ENCODE data around the gene MTG2.

The MTG2 gene

DNA sequence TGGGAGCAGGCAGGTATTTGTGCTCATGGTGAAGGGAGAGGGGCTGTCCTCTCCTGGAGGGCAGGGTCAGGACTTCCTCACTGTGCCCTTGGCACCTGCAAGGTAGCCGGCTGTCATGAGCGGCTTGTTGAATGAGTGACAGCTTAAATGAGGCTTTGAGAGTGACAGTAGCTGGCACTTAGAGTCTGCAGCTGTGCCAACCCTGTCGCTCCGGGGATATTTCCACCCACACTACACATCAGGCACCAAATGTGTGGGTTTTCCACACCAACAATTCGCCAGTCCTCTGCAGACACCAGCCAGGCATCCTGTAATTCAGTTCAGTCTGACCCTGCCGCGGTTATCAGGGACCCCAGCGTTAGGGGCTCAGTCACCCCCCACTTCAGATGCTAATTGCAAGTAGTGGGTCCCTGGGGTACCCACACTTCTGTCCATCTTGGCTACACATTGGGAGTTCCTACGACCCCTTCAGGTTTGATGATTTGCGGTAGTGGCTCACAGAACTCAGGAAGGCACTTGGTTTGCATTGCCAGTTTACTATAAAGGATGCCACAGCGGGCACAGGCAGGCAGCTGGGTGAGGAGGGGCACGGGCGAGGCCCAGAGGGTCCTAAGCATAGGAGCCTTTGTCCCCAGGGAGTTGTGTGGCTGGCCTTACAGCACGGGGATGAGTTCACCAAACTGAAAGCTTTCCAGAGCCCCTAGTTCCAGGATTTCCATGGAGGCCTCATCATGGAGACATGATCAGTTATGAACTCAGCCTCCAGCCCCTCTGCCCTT, 9.1 kb downstream of the MTG2 start:
- TF ChIP-seq, protein P1, sequence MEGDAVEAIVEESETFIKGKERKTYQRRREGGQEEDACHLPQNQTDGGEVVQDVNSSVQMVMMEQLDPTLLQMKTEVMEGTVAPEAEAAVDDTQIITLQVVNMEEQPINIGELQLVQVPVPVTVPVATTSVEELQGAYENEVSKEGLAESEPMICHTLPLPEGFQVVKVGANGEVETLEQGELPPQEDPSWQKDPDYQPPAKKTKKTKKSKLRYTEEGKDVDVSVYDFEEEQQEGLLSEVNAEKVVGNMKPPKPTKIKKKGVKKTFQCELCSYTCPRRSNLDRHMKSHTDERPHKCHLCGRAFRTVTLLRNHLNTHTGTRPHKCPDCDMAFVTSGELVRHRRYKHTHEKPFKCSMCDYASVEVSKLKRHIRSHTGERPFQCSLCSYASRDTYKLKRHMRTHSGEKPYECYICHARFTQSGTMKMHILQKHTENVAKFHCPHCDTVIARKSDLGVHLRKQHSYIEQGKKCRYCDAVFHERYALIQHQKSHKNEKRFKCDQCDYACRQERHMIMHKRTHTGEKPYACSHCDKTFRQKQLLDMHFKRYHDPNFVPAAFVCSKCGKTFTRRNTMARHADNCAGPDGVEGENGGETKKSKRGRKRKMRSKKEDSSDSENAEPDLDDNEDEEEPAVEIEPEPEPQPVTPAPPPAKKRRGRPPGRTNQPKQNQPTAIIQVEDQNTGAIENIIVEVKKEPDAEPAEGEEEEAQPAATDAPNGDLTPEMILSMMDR (conservative IDR thresholded peaks at IDR 0.05; ENCODE audit: control insufficient read depth, insufficient read depth, low read depth, low read length), result no peak
- H3K4me3 ChIP-seq (ENCODE audit: control insufficient read depth, low read depth, low read length), result no peak overlapping the region
- no peak for DNase-seq (ENCODE audit: low read depth)

DNA sequence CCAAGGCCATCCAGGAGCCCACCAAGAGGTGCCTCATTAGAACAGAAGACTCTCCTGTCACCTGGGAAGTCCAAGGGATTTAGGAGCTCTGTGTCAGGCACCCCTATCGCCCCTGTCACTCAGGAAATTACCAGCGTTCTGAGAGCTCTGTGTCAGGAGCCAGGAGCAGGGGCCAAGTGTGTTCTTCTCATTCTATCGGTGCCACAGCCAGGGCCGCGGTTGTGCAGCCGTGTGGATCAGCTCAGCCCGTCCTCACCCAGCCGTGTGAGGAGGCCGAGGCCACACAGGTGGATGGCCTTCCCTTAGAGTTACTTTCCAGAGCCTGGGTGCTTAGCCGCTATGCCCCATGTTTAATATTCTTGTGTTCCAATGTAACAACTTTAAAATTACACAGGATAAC, 9.8 kb downstream of the MTG2 start:
- TF ChIP-seq, protein P1 (conservative IDR thresholded peaks at IDR 0.05; ENCODE audit: control insufficient read depth, insufficient read depth, low read depth, low read length), result no peak
- DNase-seq (ENCODE audit: low read depth), result no peak
- no peak overlapping the region for H3K4me3 ChIP-seq (ENCODE audit: control insufficient read depth, low read depth, low read length)

DNA sequence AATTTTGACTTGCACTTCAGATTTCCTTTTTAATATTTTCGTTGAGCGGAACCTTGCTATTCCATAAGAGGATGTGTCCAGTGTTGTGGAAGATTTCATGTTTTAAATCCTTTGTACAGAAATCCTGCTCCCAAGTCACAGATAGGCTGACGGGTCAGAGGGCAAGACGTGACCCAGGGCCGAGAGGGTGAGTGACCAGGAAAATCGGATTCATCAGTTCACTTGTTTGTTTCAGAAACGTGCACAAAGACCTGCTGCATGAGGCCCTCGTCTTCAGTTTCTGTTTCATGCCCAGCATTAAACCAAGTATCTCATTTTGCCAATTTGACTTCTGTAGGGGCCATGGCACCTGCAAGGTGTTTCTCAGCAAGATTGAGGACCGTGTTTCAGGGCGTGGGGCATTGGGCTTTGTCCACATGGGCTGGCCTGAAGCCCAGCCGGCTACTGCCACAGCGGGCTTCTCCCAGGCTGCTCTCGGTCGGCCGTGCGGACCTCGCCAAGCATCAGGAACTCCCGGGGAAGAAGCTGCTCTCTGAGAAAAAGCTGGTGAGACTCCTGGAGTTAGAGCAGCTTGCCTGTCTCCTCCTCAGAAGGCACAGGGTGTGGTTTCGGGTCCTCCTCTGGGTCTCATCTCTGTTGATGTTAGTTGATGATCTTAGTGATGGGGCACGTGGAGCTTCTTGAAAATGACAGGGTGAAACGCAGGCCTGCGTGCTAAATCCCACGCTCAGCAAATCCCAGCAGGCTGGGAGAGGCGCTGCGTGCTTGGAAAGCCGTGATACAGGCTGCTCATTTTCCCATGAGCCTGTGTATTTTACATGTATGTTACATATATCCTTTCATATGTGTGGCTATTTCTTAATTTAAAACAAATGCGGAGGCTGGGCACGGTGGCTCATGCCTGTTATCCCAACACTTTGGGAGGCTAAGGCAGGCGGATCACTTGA, 10.5 kb downstream of the MTG2 start:
- TF ChIP-seq, protein P1 (conservative IDR thresholded peaks at IDR 0.05; ENCODE audit: control insufficient read depth, insufficient read depth, low read depth, low read length), result no peak
- no peak overlapping the region for H3K4me3 ChIP-seq (ENCODE audit: control insufficient read depth, low read depth, low read length)
- DNase-seq (ENCODE audit: low read depth), result no peak

DNA sequence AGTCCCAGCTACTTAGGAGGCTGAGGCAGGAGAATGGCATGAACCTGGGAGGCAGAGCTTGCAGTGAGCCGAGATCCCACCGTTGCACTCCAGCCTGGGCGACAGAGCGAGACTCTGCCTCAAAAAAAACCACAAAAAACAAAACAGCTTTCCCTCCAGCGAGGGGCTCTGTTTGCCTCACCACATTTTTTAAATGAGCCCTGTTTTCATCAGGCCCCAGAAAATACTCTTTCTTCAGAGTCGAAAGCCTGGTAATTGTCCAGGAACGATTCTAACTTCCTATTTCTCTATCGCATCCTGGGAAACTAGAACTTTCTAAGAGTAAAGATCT, 12.2 kb downstream of the MTG2 start:
- no peak for DNase-seq (ENCODE audit: low read depth)
- TF ChIP-seq, protein P1 (conservative IDR thresholded peaks at IDR 0.05; ENCODE audit: control insufficient read depth, insufficient read depth, low read depth, low read length), result no peak
- no peak overlapping the region for H3K4me3 ChIP-seq (ENCODE audit: control insufficient read depth, low read depth, low read length)

DNA sequence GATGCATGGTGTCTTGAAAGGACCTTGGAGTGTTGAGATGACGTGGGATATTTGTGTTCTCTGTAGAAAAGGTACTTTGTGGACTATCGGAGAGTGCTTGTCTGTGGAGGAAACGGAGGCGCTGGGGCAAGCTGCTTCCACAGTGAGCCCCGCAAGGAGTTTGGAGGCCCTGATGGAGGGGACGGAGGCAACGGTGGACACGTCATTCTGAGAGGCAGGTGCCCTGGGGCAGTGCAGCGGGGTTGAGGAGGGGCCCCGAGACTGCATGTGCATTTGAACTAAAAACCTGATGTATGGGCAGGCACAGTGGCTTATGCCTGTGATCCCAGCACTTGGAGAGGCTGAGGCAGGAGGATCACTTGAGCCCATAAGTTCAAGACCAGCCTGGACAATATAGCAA, 12.9 kb downstream of the MTG2 start:
- no peak overlapping the region for H3K4me3 ChIP-seq (ENCODE audit: control insufficient read depth, low read depth, low read length)
- TF ChIP-seq, protein P1 (conservative IDR thresholded peaks at IDR 0.05; ENCODE audit: control insufficient read depth, insufficient read depth, low read depth, low read length), result no peak
- DNase-seq (ENCODE audit: low read depth), result no peak

DNA sequence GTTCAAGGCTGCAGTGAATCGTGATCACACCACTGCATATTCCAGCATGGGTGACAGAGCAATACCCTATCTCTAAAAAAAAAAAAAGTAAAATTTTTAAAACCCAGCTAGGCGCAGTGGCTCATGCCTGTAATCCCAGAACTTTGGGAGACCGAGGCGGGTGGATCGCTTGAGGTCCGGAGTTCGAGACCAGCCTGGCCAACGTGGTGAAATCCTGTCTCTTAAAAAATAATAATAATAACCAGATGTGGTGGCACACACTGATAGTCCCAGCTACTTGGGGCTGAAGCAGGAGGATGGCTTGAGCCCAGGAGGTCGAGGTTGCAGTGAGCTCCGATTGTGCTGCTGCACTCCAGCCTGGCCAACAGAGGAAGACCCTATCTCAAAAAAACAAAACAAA, 13.5 kb downstream of the MTG2 start:
- DNase-seq (ENCODE audit: low read depth), result no peak
- H3K4me3 ChIP-seq (ENCODE audit: control insufficient read depth, low read depth, low read length), result no peak overlapping the region
- TF ChIP-seq, protein P1 (conservative IDR thresholded peaks at IDR 0.05; ENCODE audit: control insufficient read depth, insufficient read depth, low read depth, low read length), result no peak

All from fibroblast of mammary gland (primary cell).